Measurements from ENCODE around the gene TRMT112.

The TRMT112 gene

DNA sequence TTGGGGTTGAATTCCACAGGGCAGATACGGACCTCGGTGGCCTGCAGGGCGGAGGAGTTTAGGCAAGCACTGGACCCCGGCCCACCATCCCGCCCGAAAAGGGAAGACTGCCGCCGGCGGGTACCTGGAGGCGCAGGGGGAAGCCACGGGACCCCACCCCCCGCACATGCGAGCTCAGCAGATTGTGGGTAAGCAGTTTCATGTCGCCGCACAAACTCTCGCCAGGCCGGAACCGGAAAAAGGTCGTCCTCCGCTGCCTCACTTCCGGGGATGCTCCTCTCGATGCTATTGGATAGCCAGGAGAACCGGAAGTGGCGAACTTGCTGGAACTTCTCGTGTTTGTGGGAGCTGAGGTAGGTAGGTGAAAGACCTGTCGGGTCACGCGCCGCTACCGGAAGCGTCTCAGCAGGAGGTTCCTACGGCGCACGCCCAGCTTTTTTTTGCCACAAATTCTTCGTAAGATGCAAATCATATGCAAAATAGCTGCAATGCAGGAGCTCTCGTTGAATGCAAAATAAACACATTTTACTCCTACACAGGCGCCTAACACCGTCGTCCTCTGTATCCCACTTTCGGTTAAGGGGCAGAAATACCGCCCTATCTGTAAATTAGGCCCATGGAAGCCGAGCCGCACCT lies at the start of gene TRMT112:
Gene TRMT112 (minus strand): TSS at position 235 of the 636 bp plus-strand sequence. CDS start 33 bp downstream, at position 202.
- peak; percentile 80 for DNase-seq (ENCODE audit: low read depth, low spot score)

DNA sequence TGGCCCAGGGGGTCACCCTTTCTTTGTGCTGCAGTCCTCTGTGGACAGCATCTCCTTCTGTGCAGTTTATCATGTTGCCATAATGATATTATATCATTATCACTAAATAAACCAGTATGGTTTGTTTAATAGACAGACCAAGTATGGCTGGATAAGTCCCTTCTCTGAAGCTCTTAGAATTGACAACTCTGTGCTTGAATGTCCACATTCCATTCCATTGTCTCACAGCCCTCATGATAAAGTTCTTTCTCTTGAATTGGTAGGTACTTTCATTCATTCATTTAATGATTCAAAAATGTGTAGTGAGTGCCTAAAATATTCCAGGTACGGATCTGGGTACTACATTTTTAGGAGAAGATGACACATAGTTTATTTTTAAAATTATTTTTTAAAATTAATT lies 49.4 kb upstream of the TRMT112 start:
- DNase-seq (ENCODE audit: low read depth, low spot score), result no peak

DNA sequence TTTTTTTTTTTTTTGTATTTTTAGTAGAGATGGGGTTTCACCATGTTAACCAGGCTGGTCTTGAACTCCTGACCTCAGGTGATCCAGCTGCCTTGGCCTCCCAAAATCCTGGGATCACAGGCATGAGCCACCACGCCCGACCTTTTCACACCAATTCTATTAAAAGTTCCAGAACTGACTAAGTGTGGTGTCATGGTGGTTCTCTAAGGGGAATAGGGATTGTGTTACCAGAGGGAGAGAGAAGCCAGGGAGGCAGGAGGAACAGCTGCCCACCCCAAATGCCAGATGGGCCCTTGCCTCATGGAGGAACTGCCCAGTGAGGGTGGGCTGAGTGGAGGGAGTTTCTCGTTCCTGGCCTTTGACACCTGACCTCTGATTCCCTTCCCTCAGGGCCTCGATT lies 47.6 kb upstream of the TRMT112 start:
- DNase-seq (ENCODE audit: low read depth, low spot score), result no peak

DNA sequence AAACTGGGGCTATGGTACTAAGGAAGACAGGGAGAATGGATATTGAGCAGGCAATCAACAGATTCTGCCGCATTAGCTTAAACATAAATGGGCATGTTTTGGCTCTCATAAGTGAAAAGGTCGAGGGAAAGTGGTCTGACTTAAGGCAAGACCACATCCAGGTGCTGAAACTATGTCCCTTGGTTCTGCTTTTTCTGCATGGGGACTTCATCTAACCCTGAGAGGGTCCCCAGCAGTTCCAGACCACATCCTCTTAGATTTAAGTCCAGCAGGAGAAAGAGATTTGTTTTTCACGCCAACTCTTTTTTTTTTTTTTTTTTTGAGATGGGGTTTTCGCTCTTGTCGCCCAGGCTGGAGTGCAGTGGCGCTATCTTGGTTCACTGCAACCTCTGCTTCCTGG lies 47.1 kb upstream of the TRMT112 start:
- DNase-seq (ENCODE audit: low read depth, low spot score), result no peak

DNA sequence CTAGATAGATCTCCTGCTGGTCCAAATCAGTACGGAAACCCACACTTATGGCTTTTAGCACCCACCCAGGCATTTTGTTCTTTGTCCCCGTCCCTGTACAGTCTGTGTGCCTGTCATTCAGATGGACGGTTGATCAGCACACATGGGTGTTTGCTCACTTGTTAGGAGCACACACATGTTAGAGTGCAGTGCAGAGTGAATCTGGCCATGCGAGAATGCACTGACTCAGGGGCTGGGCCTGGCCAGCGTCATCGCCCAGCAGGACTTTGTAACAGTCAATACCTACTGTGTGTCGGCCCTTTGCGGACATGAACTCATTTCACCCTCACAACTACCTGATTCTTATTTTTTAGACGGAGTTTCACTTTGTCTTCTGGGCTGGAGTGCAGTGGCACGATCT lies 45.0 kb upstream of the TRMT112 start:
- no peak for DNase-seq (ENCODE audit: low read depth, low spot score)

DNA sequence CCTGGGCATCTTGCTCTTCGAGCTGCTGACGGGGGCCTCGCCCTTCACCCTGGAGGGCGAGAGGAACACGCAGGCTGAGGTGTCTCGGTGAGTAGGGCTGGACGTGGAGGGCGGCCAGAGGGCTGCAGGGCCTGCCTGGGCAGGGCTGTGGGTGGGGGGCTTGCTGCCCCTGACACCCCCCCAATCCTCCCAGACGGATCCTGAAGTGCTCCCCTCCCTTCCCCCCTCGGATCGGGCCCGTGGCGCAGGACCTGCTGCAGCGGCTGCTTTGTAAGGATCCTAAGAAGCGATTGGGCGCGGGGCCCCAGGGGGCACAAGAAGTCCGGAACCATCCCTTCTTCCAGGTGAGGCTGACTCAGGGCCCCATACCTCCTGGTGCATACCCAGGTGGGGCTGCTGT lies 44.3 kb upstream of the TRMT112 start:
- no peak for DNase-seq (ENCODE audit: low read depth, low spot score)

DNA sequence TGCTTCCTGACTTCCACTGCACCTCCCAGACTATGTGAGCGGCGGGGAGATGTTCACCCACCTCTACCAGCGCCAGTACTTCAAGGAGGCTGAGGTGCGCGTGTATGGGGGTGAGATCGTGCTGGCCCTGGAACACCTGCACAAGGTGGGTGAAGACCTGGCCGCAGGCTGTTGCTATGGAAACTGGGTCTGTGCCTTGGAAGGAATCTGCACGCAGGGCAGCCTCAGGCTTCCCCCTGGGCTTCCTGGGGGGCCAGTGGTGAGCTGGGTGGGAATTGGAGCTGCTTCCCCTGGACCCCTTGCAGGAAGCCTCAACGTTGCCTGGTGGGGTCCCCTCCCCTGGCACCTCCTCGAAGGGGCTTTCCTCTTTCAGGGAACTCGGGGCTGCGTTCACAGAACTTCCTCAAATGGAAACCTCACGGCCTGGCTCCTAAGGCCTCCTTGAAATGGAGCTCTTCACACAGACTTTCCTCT lies 43.1 kb upstream of the TRMT112 start:
- no peak for DNase-seq (ENCODE audit: low read depth, low spot score)

DNA sequence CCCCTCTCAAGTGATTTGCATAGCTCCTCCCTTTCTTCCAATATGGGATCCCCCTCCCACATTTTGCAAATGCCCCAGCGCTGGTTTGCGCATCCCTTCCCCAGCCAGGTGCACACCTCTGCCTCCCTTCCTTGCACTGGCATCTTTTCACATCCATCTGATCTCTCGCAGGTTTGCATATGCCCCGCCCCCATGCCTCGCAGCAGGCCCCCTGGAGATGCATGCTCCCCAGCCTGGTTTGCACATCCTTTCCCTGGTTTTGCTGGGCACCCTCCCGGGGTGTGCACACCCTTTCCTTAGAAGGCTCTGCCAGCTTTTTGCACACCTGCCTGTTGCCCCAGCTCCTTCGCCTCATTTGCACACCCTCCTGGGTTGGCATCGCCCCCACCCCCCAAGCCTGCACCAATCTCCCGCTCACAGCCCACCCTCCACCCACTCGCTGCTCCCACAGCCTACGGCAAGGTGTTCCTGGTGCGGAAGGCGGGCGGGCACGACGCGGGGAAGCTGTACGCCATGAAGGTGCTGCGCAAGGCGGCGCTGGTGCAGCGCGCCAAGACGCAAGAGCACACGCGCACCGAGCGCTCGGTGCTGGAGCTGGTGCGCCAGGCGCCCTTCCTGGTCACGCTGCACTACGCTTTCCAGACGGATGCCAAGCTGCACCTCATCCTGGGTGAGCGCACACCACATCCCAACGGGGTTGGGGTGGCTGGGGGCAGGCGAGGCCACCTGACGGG lies 42.5 kb upstream of the TRMT112 start:
- no peak for DNase-seq (ENCODE audit: low read depth, low spot score)

DNA sequence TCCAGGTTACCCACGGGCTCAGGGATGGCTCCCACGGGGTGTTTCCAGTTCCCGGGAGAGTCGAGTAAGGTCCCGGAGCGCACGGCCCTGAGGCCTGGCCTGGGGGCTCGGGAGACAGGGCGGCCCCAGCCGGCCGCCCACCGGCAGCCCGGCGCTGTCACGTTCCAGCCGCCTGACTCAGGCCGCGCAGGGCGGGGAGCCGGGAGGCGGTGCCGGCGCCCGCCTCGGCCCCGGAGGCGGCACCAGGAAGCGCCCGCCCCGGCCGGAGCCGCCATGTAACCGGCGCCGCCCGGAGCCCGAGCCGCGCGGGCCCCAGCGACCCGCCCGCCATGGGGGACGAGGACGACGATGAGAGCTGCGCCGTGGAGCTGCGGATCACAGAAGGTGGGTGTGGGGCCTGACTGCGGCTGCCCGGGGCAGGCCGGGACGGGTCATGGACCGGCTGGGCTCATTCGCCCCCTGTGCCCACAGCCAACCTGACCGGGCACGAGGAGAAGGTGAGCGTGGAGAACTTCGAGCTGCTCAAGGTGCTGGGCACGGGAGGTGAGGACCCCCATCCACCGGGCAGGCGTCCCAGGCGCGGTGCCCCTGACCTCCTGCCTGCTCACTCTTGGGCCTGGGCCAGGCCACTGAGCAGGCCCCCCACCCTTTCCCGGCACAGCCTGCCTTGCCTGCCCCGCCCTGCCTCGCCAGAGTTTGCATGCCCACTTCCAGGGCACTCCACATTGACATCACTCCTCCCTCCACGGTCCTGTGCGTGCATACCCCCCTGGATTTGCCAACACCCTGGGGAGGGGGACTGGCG lies 41.8 kb upstream of the TRMT112 start, which contains the start of gene RPS6KA4:
Gene RPS6KA4 (plus strand): TSS at position 256 of the 805 bp plus-strand sequence. CDS start 74 bp downstream, at position 330.
- DNase-seq (ENCODE audit: low read depth, low spot score), result no peak

DNA sequence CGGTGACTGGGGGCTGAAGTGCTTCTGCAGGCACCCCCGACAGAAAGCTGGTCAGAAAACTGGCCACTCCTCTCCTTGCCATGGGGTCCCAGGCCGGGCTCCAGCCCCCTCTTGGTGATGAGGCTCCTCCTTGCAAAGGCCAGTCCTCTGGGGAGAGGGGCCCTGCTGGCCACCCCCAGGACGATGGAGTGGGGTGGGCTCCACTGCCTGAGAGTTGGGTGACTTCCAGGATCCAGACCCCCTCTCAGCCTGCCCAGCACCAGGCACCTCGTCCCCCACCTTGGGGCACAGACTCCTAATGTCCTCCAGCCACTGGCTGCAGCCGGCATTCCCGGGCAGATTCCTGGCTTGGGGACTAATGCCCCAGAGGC lies 41.2 kb upstream of the TRMT112 start:
- no peak for DNase-seq (ENCODE audit: low read depth, low spot score)

DNA sequence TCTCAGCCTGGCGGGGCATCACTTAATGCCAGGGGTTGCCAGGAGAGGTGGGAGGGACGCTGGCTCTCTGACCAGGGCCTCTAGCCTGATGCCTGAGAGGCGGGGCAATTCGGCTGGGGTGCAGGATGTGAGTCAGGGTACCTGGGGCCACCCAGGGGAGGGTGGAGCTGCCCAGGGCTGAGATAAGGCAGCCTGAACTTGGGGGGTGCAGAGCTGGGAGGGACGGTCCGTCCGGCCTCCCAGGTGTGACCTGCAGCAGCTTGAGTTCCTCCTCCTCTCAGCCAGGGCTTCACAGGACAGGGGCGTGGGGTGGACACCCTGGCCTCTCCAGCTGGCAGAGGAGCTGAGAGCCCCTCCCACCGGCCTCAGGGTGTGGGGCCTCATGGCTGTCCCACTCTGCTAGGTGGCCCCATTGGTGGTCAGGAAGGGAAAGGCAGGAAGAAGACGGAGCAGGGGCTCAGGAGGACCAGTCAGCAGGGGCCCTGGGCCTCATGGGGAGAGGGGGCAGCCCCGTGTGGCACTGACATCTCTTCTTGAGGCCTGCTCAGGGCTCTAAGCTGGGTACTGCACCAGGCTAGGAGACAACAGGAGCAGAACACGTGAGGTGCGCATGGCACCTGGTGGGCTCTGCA lies 40.7 kb upstream of the TRMT112 start:
- no peak for DNase-seq (ENCODE audit: low read depth, low spot score)

DNA sequence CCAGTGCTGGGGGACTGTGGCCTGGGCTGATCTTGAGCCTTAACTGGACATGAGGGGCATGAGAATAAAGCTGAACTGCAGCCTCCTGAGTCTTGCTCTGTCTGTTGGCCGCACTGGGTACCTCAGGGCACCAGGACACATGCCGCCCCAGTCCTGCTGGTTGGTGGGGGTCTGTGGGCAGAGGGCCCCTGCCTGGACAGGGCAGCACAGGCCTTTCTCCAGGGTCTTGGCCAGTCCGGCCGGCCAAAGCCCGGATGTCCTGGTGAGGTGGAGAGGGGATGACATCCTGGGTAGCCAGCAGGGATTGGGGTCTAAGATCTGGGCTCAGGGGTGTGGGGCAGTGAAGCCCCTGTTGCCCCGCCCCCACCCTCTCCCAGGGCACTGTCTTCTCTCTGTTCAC lies 40.1 kb upstream of the TRMT112 start:
- DNase-seq (ENCODE audit: low read depth, low spot score), result no peak

DNA sequence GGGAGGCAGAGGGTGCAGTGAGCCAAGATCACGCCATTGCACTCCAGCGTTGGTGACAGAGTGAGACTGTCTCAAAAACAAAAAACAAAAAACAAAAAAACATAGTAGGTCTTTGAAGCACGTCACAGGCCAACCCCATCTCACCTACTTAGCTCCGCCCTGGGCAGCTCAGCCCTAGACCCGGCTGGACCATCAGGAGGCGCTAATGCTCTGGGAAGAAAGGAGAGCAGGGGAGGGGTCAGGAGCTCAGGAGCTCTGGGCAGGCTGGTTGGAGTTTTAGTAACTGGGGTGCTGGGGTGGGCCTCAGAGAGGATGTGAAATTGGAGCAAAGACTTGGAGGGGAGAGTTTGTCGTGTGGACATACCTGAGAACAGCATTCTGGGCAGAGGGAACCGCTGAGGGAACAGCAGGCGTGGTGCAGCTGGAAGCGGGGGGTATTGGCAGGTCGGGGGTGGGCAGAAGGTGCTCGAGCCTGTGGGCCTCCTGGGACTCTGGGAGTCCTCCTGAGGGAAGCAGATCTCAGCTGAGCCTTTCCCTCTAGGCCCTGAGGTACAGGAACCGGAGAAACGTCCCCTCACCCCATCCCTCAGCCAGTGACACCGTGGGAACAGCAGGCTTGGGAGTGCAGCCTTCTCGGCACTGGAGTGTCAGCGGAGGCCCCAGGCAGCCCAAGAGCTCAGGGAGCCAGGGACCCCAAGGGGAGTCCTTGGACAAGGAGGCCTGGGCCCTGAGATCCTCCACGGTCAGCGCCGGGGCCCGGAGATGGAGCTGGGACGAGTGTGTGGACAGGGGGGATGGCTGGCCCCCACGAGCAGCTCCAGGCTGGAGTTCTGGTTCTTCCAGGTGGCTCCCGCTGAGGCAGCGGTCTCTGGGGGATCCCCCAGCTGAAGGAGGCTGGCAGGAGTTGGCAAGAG lies 39.4 kb upstream of the TRMT112 start:
- no peak for DNase-seq (ENCODE audit: low read depth, low spot score)

DNA sequence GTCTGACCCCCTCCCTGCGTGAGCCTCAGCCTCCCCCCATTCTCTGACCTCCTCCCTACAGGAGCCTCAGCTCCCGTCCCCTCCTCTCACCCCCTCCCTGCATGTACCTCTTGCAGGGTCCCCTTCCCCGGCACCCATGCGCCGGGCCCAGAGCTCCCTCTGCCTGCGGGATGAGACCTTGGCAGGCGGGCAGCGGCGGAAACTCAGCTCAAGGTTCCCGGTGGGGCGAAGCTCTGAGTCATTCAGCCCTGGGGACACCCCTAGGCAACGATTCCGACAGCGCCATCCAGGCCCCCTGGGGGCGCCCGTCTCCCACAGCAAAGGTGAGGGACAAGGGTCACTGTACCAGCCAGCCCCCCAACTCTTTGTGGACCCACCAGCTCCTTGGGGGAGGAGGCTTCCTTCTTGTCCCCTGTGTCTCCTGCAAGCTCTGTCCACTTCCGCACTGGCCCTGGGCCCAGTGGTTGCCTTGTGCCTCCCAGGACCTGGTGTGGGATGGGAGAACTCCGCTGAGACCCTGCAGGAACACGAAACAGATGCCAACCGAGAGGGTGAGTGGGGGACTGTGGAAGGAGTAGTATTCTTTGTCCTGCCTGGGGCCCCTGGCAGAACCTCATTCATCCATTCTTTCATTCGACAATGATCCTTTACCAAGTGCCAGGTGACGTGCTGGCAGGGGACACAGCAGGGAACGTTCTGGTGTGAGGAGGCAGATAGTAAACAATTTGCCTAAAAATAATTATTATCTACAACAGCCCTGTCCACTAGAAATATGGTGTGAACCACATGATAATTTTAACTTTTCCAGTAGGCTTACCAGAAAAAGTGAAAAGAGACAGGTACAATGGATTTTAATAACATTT lies 38.0 kb upstream of the TRMT112 start:
- no peak for DNase-seq (ENCODE audit: low read depth, low spot score)

DNA sequence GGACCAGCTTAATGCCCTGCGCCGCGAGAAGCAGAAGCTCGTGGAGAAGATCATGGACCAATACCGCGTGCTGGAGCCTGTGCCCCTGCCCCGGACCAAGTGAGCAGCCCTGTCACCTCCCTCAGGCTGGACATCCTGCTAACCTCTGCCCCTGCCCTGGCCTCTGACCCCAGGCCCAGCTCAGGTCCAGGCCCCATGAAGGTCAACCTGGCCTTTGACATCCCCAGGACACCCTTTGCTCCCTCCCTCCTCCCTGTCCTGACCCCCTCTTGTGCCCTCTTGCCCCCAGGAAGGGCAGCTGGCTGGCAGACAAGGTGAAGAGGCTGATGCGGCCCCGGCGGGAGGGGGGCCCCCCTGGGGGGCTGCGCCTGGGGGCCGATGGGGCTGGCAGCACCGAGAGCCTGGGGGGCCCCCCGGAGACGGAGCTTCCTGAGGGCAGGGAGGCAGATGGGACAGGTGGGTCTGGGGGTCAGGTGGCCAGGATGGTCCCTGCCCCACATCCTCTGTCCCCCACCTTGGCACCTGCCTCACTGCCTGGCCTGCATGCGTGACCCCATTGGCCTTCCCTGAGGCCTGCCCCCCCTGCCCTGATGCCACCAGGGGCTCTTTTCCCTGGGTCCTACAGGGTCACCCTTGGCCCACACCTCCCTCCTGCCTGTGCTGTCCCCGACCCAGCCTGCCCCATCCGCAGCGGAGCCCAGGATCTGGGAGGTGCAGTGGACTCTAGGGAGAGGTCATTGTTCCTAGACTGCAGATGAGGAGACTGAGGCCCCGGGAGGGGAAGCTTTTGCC lies 36.6 kb upstream of the TRMT112 start:
- DNase-seq (ENCODE audit: low read depth, low spot score), result no peak

DNA sequence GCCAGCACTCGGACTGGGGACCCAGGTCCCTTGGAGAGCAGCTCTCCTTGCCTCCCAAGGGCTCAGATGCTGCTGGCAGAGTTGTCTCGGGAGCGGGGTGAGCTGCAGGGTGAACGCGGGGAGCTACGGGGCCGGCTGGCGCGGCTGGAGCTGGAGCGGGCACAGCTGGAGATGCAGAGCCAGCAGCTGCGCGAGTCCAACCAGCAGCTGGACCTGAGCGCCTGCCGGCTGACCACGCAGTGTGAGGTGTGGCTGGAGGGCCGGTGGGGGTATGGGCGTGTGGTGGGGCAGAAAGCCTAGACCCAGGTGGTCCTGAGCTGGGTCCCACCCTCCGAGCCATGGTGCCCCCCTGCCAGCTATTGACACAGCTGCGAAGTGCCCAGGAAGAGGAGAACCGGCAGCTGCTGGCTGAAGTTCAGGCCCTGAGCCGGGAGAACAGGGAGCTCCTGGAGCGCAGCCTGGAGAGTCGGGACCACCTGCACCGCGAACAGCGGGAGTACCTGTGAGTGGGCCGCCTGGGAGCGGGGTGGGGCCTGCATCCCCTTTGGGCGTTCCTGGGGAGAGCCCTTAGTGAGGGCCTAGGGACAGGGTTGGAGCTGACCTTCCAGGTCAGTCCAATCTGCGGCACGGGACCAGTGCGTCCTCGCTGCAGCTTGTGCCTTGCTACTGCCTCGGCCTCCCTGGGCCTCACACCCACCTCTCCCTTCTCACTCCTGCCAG lies 35.8 kb upstream of the TRMT112 start:
- DNase-seq (ENCODE audit: low read depth, low spot score), result no peak

DNA sequence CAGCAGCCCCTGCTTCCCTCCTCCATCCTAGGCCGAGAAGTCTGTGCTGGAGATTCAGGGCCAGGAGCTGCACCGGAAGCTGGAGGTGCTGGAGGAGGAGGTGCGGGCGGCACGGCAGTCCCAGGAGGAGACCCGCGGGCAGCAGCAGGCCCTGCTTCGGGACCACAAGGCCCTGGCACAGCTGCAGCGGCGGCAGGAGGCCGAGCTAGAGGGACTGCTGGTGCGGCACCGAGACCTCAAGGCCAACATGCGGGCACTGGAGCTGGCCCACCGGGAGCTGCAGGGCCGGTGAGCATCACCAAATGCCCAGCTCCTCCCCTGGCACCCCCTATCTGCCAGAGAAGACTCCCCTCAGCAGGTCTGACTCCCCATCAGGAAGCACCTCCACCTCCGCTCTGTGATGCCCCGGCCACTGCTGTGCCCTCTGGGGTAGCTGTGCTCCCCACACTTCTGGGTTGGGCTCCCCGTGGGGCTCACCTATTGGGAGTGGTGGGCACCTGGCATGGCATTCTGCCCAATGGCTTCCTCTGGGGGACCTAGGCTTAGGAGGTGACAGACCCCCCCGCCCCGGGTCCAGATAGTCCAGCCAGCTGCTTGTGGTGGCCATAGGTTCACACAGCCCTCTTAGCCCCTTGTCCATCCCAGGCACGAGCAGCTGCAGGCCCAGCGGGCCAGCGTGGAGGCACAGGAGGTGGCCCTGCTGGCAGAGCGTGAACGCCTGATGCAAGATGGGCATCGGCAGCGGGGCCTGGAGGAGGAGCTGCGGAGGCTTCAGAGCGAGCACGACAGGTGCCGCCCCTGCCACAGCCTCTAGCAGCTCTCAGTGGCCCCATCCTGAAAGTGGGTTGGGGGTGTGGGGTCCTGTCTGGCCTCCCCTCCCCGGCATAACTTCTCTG lies 35.0 kb upstream of the TRMT112 start:
- no peak for DNase-seq (ENCODE audit: low read depth, low spot score)

All from smooth muscle cell of the brain vasculature (primary cell).